GM19463 (cell line): ENCODE results near the gene MAP2K5.

Experiments
- ATAC-seq: cut with Tn5 transposase; IDR thresholded peaks from one replicate; pipeline ENCODE4 v1.9.1; 2021; ENCODE audit warnings: mild to moderate bottlenecking, moderate library complexity; ENCODE audit not compliant: unreplicated experiment

Gene MAP2K5

GRCh38 chr15:67716171-67716570, 173.7 kb downstream of the MAP2K5 start:
- ATAC-seq = no peak

GRCh38 chr15:67717776-67718175, 175.3 kb downstream of the MAP2K5 start:
- ATAC-seq = no peak

- no peak for ATAC-seq
Observed at GRCh38 chr15:67719330-67719959, 176.9 kb downstream of the MAP2K5 start.

GRCh38 chr15:67720556-67721175, 178.2 kb downstream of the MAP2K5 start:
- no peak for ATAC-seq

GRCh38 chr15:67722030-67722817, 179.7 kb downstream of the MAP2K5 start:
- no peak for ATAC-seq

GRCh38 chr15:67723294-67724024, 181.0 kb downstream of the MAP2K5 start:
- no peak for ATAC-seq

GRCh38 chr15:67724691-67725375, 182.3 kb downstream of the MAP2K5 start:
- ATAC-seq = no peak

- no peak for ATAC-seq
Observed at GRCh38 chr15:67730135-67730534, 187.6 kb downstream of the MAP2K5 start.

- no peak for ATAC-seq
Observed at GRCh38 chr15:67731112-67731721, 188.7 kb downstream of the MAP2K5 start.

GRCh38 chr15:67732164-67732563, 189.7 kb downstream of the MAP2K5 start:
- no peak for ATAC-seq

- ATAC-seq = no peak
Observed at GRCh38 chr15:67732671-67733374, 190.3 kb downstream of the MAP2K5 start.

GRCh38 chr15:67735896-67736295, 193.4 kb downstream of the MAP2K5 start:
- ATAC-seq = no peak

GRCh38 chr15:67736810-67737209, 194.3 kb downstream of the MAP2K5 start:
- no peak for ATAC-seq

GRCh38 chr15:67738056-67738455, 195.6 kb downstream of the MAP2K5 start:
- no peak for ATAC-seq

GRCh38 chr15:67740405-67740804, 197.9 kb downstream of the MAP2K5 start:
- no peak for ATAC-seq

- ATAC-seq = no peak
Observed at GRCh38 chr15:67741308-67741707, 198.8 kb downstream of the MAP2K5 start.

- no peak for ATAC-seq
Observed at GRCh38 chr15:67743558-67743957, 201.1 kb downstream of the MAP2K5 start.

GRCh38 chr15:67744331-67745072, 202.0 kb downstream of the MAP2K5 start:
- no peak for ATAC-seq
